ENCODE measurements around the gene CDCP2.

DNA sequence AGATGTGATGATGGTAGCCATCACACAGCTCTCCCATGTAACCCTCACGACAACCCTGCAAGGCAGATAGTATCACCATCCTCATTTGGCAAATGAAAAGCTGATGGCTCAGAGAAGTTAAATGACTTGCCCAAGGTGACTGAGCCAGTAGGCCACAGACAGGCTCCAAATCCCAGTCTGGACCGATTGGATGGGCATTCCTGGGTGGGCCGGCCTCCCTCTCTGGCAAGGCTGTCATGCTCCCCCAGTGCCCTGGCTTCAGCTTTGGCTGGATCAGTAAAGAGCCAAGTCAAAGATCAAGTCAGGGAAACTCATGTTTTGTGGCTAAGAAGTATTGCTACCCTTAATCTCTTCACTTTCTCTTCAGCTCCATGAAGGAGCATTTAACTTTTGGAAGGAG, 41.2 kb downstream of the CDCP2 start:
- TF ChIP-seq, protein P1, sequence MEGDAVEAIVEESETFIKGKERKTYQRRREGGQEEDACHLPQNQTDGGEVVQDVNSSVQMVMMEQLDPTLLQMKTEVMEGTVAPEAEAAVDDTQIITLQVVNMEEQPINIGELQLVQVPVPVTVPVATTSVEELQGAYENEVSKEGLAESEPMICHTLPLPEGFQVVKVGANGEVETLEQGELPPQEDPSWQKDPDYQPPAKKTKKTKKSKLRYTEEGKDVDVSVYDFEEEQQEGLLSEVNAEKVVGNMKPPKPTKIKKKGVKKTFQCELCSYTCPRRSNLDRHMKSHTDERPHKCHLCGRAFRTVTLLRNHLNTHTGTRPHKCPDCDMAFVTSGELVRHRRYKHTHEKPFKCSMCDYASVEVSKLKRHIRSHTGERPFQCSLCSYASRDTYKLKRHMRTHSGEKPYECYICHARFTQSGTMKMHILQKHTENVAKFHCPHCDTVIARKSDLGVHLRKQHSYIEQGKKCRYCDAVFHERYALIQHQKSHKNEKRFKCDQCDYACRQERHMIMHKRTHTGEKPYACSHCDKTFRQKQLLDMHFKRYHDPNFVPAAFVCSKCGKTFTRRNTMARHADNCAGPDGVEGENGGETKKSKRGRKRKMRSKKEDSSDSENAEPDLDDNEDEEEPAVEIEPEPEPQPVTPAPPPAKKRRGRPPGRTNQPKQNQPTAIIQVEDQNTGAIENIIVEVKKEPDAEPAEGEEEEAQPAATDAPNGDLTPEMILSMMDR (IDR thresholded peaks at IDR 0.05), result no peak
- no peak for TF ChIP-seq POLR2A (IDR thresholded peaks at IDR 0.05)
- no peak for TF ChIP-seq POLR2AphosphoS5 (IDR thresholded peaks at IDR 0.05; ENCODE audit: insufficient read depth in 1 of 2, low read depth in 1 of 2)
